Ovary (tissue), 9 donors: ENCODE results near the gene UBIAD1. TPM values are rescaled to one million over a fixed set of nuclear protein-coding genes. Genes with fewer than 3 reads are reported as not detected.
"Not testable (repeated sequence)": the region's sequence is repeated elsewhere in the genome, so short reads cannot be mapped to it uniquely, and the experiment has no call there.

Experiments
- DNase-seq, 5 donors: peaks; one replicate each; pipeline ENCODE4 v3.0.0-alpha.2; 2019 to 2020
- H3K27ac ChIP-seq, 2 donors: fragments of 200-600 bp; one replicate each; pipeline versions ENCODE4 v1.5.1 to v1.8.0; 2019 to 2022
- H3K27me3 ChIP-seq: fragments of 200-600 bp; one replicate; pipeline ENCODE4 v1.8.0; 2022
- H3K36me3 ChIP-seq: fragments of 200-600 bp; sonication (generic); one replicate; pipeline ENCODE4 v1.5.1; 2019
- H3K4me1 ChIP-seq: one replicate; pipeline ENCODE4 v1.8.1; 2013; ENCODE audit warnings: mild to moderate bottlenecking, moderate library complexity; ENCODE audit not compliant: insufficient read depth
- H3K4me3 ChIP-seq: fragments of 200-600 bp; sonication (generic); one replicate; pipeline ENCODE4 v1.5.1; 2017
- H3K9me3 ChIP-seq, 2 donors: fragments of 200-600 bp in 1 of 2; sonication (generic) in 1 of 2; one replicate each; pipeline versions ENCODE4 v1.5.1 to v1.8.1; 2013 to 2019; ENCODE audit warnings: mild to moderate bottlenecking in 1 of 2, moderate library complexity in 1 of 2
- CTCF ChIP-seq, 3 donors: fragments of 450-650 bp in 2 of 3; fragments of 200-600 bp in 1 of 3; IDR thresholded peaks; one replicate each; pipeline versions ENCODE4 v1.5.1 to v1.8.0; 2016 to 2022; ENCODE audit warnings: antibody characterized with exemption in 3 of 3, mild to moderate bottlenecking in 1 of 3
- EP300 ChIP-seq: sonication (generic); formaldehyde crosslinking; IDR thresholded peaks from one replicate; pipeline ENCODE4 v1.6.1; 2017; ENCODE audit warnings: antibody characterized with exemption
- POLR2A ChIP-seq: fragments of 450-650 bp; IDR thresholded peaks from one replicate; pipeline ENCODE4 v1.6.1; 2017; ENCODE audit warnings: antibody characterized with exemption, mild to moderate bottlenecking, moderate library complexity
- WGBS, 3 donors: extraction: QIAGEN DNeasy Blood & Tissue Kit in 1 of 3; methylation state at CpG; one replicate each; pipeline versions ENCODE4 v1.1.5 to v1.1.7; 2013 to 2017; 5-methylcytosine and 5-hydroxymethylcytosine counted together
- intact Hi-C, 4 donors: fragments of 100-400 bp; cut with DNase I; formaldehyde crosslinking; loops; one replicate each; pipeline versions ENCODE4 v1.11.0 to v1.15.1; 2022 to 2023
- polyA plus RNA-seq, 2 donors: library from polyadenylated mRNA; stranded (reverse); fragments of 200-250 nt in 1 of 2; fragments of 350-450 nt in 1 of 2; fragmentation: Illumina TruSeq in 1 of 2; extraction: RNeasy Lipid Tissue Mini Kit (QIAGEN cat#74804) in 1 of 2; gene quantifications; one replicate each; pipeline ENCODE4 v1.2.3, GENCODE V29; 2013 to 2014
- total RNA-seq, 7 donors: library from RNA; depleted of rRNA in 2 of 7; stranded (reverse); fragments of >200 nt in 2 of 7; fragmentation: NEBNext Ultra II Directional in 3 of 7; extraction: Animal tissue kit (Norgen Biotek cat#: 25700) in 3 of 7; gene quantifications; one replicate each; pipeline versions ENCODE4 v1.1.0 to v1.2.4, GENCODE V29; 2016 to 2023
- donor health status: DM: no; HTN: no; CAD: no; lungs with moderate emphysema.
- donor health status: DM: no; HTN: no; CAD: no.
- donor health status: Bipolar disorder and iron deficiency.
- donor health status: DM: yes; HTN: yes; CAD: no.
- donor health status: DM: no; HTN: no; CAD: no.
- donor health status: DM: yes; HTN: yes; CAD: no.

The UBIAD1 gene
- total and polyA plus RNA-seq, 9 donors = 10.1 to 26.2 (median 19.0) TPM

- Histone ChIP-seq H3K4me3 (no peak overlapping the region), H3K27me3 (no peaks in the 10 kb centered on the region), H3K4me1 (no peaks in the 10 kb centered on the region), H3K27ac (no peak overlapping the region), H3K36me3 (no peaks in the 10 kb centered on the region), H3K9me3 (no peaks in the 10 kb centered on the region)
- no peak for DNase-seq
- intact Hi-C loops = no loop called here
- TF ChIP-seq POLR2A = no peak
- TF ChIP-seq EP300 = no peak
- TF ChIP-seq CTCF (IDR thresholded peaks at IDR 0.05) = no peak
- WGBS, 3 donors = 72 to 84% (median 73%) methylated on average over 8 of the region's 8 CpGs
Measured at GRCh38 chr1:11294951-11295350, 22.0 kb downstream of the UBIAD1 start.

GRCh38 chr1:11295905-11296304, 22.9 kb downstream of the UBIAD1 start:
- H3K4me3 ChIP-seq = no peak overlapping the region
- H3K4me1 ChIP-seq = no peaks in the 10 kb centered on the region
- no peak overlapping the region for H3K27ac ChIP-seq
- H3K27me3 ChIP-seq = no peaks in the 10 kb centered on the region
- intact Hi-C loops = no loop called here
- no peak for TF ChIP-seq EP300
- no peak for TF ChIP-seq POLR2A
- TF ChIP-seq CTCF (IDR thresholded peaks at IDR 0.05) = no peak
- 89 to 97% (median 93%) methylated on average over 2 of the region's 2 CpGs for WGBS, 3 donors
- H3K36me3 ChIP-seq = no peaks in the 10 kb centered on the region
- no peaks in the 10 kb centered on the region for H3K9me3 ChIP-seq
- DNase-seq = no peak

- H3K27ac ChIP-seq, H3K4me3 ChIP-seq, H3K27me3 ChIP-seq, H3K4me1 ChIP-seq, H3K36me3 ChIP-seq, intact Hi-C loops, DNase-seq, H3K9me3 ChIP-seq: not testable (repeated sequence)
- 94 to 96% (median 96%) methylated on average over 5 of the region's 5 CpGs for WGBS, 3 donors
Measured at GRCh38 chr1:11297774-11298173, 24.8 kb downstream of the UBIAD1 start.

GRCh38 chr1:11298390-11299224, 25.6 kb downstream of the UBIAD1 start:
- no peaks in the 10 kb centered on the region for H3K4me1 ChIP-seq
- no peaks in the 10 kb centered on the region for H3K36me3 ChIP-seq
- H3K27me3 ChIP-seq = no peaks in the 10 kb centered on the region
- no peak overlapping the region for H3K4me3 ChIP-seq
- WGBS, 3 donors = 64 to 83% (median 67%) methylated on average over 12 of the region's 12 CpGs
- intact Hi-C loops = no loop called here
- no peak overlapping the region for H3K27ac ChIP-seq
- no peaks in the 10 kb centered on the region for H3K9me3 ChIP-seq
- no peak for DNase-seq
- TF ChIP-seq EP300 (no peak), POLR2A (no peak), CTCF (IDR thresholded peaks at IDR 0.05) (no peak)

GRCh38 chr1:11299225-11299574, 26.2 kb downstream of the UBIAD1 start:
- TF ChIP-seq EP300 = no peak
- no peak for TF ChIP-seq CTCF (IDR thresholded peaks at IDR 0.05)
- no peaks in the 10 kb centered on the region for H3K4me1 ChIP-seq
- H3K27me3 ChIP-seq = no peaks in the 10 kb centered on the region
- no peaks in the 10 kb centered on the region for H3K9me3 ChIP-seq
- WGBS, 3 donors = 14 to 45% (median 19%) methylated on average over 10 of the region's 10 CpGs
- intact Hi-C loops = no loop called here
- no peaks in the 10 kb centered on the region for H3K36me3 ChIP-seq
- H3K4me3 ChIP-seq = no peak overlapping the region
- DNase-seq = no peak
- H3K27ac ChIP-seq = no peak overlapping the region
